ENCODE results near the gene DTNA. TPM values are rescaled to one million over a fixed set of nuclear protein-coding genes. Genes with fewer than 3 reads are reported as not detected.
"Not testable (repeated sequence)": the region's sequence is repeated elsewhere in the genome, so short reads cannot be mapped to it uniquely, and the experiment has no call there.

Gene DTNA
- total RNA-seq, 1 donor from 2014 or later: 46.5 TPM

DNA sequence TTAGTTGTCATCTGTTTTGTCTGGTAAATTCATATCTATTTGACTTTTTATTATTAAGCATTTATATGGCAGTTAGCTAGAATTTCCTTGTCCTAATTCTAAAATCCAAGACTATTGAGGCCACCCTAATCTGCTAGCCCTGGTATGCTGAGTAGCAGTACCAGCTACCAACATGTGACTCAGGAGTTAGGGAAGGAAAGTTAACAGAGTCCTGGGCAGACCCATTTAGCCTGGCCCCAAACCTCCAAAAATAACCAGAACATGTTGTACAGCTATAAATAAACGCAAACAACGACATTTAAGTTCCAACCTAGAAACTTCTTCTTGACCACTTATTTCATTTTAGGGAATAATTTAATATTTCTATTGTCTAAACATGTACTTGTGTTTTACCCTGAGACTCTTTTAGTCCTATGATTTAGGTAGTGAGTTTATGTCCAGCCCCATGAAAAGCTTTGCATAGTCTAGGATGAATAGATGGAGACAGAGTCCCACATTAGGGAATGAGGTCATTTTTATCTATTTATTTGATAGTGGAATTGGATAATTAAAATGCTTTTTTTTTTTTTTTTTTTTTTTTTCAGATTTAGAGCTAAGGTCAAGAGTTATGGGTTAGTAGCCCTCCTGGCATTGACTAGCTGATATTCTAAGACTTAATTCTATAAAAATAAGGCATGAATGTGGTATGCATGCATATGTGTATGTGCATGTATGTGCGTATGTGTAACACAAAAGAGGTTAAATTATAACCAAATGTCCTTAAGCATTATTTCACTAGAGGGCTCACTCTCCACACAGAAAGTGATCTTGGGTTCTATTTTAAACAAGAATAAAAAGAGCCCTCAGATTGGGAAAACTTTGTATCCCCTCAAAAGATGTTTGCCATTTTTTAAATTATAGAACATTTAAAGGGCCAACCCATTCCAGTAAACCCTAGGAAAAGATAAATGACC is 171.1 kb downstream of the DTNA start:
- DNase-seq (ENCODE audit: low spot score in 2 of 2) (peak in 1 of 2 donors; percentile 13), FAIRE-seq (peak; percentile 36)

GRCh38 chr18:34884436-34884835 is 174.3 kb downstream of the DTNA start:
- FAIRE-seq (no peak), DNase-seq (ENCODE audit: low spot score in 2 of 2) (no peak)

GRCh38 chr18:34886177-34886576 is 176.1 kb downstream of the DTNA start:
- no peak for DNase-seq (ENCODE audit: low spot score in 2 of 2)
- FAIRE-seq: no peak

DNA sequence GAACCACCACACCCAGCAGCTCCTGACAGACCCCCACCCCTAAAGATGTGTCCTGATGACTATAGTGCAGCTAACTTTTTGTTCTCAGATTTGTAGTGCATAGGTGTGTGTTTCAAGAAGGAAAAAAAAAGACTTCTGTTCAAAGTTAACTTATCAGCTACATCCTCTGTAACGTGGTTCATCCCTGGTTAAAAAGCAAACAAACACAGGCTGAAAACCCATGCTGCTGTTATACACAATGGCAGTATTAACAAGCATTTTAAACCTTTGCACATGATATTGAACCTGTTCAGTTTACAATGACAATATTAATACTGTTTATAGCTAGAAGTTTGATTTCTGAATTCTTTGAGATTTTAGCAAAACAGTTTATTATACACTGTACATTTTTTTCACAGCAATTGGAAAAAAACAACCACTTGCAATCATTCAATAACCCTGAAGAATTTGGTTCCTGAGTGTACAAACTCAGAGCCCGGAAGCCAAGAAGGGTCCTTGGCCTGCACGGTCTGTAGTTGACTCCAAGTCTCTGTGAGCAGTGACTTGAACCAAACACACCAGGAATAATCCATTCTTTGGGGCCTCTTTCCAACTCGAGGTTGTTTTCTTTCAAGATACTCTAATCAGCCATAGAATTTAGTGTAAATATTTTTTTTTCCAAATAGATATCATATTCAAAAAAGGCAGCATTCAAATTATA is 177.9 kb downstream of the DTNA start:
- DNase-seq (ENCODE audit: low spot score in 2 of 2): no peak
- no peak for FAIRE-seq

GRCh38 chr18:34890486-34891085 is 180.5 kb downstream of the DTNA start:
- FAIRE-seq (no peak), DNase-seq (ENCODE audit: low spot score in 2 of 2) (no peak)

GRCh38 chr18:34892379-34892778 is 182.3 kb downstream of the DTNA start:
- FAIRE-seq (no peak), DNase-seq (ENCODE audit: low spot score in 2 of 2) (no peak)

GRCh38 chr18:34893239-34893638 is 183.1 kb downstream of the DTNA start:
- FAIRE-seq (no peak), DNase-seq (ENCODE audit: low spot score in 2 of 2) (no peak)

DNA sequence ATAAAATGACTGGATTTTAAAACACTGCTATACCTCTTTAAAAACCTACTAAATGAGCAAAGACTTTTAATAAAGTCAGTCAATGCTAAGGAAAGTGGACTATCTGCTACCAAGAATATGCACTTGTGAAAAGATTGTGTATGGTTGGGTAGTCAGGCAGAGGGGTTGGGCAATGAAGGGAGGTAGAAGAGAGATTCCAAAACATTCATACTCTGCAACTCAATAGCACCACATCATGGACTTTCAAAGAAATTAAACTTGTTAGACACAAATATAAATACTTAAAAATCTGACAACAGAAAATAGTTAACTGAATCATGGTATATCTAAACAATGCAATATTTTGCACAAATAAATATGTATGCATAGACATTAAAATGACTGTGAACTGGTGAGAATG is 191.2 kb downstream of the DTNA start:
- FAIRE-seq (no peak), DNase-seq (ENCODE audit: low spot score in 2 of 2) (no peak)

DNA sequence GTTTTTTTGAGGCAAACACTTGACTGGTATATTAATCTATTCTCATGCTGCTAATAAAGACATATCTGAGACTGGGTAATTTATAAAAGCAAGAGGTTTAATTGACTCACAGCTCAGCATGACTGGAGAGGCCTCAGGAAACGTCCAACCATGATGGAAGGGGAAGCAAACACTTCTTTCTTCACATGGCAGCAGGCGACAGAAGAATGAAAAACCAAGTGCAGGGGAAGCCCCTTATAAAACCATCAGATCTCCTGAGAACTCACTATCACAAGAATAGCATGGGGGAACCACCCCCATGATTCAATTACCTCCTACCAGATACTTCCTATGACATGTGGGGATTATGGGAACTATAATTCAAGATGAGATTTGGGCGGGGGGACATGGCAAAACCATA is 194.9 kb downstream of the DTNA start:
- FAIRE-seq: no peak
- no peak for DNase-seq (ENCODE audit: low spot score in 2 of 2)

DNA sequence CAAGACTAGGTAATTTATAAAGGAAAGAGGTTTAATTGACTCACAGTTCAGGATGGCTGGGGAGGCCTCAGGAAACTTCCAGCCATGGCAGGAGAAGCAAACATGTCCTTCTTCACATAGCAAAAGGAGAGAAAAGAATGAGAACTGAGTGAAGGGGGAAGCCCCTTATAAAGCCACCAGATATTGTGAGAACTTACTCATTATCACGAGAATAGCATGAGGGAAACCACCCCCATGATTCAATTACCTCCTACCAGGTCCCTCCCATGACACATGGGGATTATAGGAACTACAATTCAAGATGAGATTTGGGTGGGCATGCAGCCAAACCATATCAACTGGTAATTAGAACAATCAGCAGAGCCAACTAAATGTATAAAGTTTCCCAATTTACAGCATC is 196.9 kb downstream of the DTNA start:
- DNase-seq (ENCODE audit: low spot score in 2 of 2); FAIRE-seq: not testable (repeated sequence)

DNA sequence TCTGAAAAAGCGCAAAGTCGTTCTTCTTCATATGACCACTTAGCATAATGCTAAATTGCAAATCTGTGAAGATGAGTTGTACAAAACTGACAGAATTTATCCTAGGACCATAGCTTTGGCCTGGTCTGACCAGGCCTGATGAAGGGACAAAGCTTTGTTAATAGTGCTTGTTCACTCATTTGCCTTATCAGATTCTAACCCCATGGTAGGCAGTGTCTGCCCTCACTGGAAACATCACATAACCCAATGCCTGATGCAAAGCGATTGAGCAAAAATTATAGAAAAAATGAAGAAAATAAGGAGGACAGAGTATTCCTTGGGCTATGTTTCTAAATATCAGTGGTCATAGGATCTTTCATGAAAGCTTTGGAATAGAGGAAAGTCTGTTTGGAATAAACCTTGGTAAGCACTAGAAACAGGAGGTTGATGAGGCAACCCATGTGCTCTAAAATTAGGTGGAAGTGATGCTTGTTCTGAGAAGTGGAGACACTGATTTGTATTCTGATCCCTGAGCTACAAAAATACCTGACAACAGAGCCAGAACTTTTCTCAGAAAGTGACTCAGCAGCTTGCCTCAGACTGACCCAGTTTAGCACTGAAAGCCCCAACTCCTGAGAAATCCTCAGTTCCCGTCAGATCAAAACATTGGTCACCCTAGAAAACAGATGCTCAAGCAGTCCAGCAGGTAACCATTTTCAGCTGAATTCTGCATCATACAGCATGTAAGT is 199.7 kb downstream of the DTNA start:
- FAIRE-seq (no peak), DNase-seq (ENCODE audit: low spot score in 2 of 2) (peak in 1 of 2 donors; percentile 17)

- DNase-seq (ENCODE audit: low spot score in 2 of 2) (no peak), FAIRE-seq (no peak)
Observed at GRCh38 chr18:34911081-34911480, 201.0 kb downstream of the DTNA start.

GRCh38 chr18:34911661-34912384 is 201.7 kb downstream of the DTNA start:
- FAIRE-seq (no peak), DNase-seq (ENCODE audit: low spot score in 2 of 2) (peak in 1 of 2 donors; percentile 7)

DNA sequence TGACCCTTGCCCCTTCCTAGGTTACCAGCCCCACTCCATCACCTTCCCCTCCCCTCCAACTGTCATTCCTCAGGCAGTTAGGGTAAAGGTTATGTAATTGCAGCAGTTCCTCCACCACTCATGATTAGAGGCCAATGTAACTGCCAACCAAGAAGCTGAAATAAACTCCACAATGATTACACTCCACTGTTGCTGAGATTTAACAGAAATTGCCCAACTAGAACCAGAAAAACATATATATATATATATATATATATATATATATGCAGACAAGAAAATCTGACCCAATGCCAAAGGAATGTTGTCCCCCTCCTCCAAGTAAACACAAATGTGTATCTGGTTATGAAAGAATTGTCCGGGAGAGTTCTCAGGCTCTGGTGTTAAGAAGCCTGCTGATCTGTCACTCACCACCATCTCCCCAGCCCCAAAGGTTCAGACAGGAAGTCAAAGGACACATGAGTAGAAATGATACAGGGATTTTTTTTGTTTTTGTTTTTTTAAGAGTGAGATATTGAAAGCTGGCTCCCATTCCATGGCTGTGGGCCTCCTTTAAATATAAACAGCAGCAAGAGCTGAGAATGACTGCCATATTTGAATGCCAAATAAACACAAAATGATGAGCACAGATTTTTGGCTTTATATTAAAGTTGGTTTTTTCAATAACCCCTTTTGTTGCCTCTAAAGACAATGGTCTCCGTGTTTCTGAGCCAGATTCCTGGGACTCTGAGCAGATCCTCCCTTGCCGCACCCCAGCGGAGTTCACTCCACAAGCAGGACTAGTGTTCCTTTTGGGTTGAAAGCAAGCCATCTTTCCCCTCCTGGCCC is 204.0 kb downstream of the DTNA start:
- FAIRE-seq (no peak), DNase-seq (ENCODE audit: low spot score in 2 of 2) (peak in 1 of 2 donors; percentile 16)

- FAIRE-seq (no peak), DNase-seq (ENCODE audit: low spot score in 2 of 2) (no peak)
Observed at GRCh38 chr18:34915046-34915445, 204.9 kb downstream of the DTNA start.

- DNase-seq (ENCODE audit: low spot score in 2 of 2); FAIRE-seq: not testable (repeated sequence)
Observed at GRCh38 chr18:34916539-34916938, 206.4 kb downstream of the DTNA start.

GRCh38 chr18:34918856-34919255 is 208.8 kb downstream of the DTNA start:
- DNase-seq (ENCODE audit: low spot score in 2 of 2) (no peak), FAIRE-seq (no peak)

- no peak for DNase-seq (ENCODE audit: low spot score in 2 of 2)
- no peak for FAIRE-seq
Observed at GRCh38 chr18:34921226-34921625, 211.1 kb downstream of the DTNA start.

GRCh38 chr18:34921811-34922385 is 211.8 kb downstream of the DTNA start:
- DNase-seq (ENCODE audit: low spot score in 2 of 2) (no peak), FAIRE-seq (no peak)

All from frontal cortex (tissue), 4 donors.